RWPE2 (cell line): ENCODE results near the gene AOAH.
A peak's percentile ranks its signal among the peaks of the same experiment; 100 is the strongest.

Source experiments
- ATAC-seq: fragments of 200-7000 bp; cut with Tn5 transposase; 3 replicates; pipeline ENCODE4 v1.9.1; 2021; ENCODE audit warnings: low read depth
- DNase-seq: peaks from one replicate; pipeline ENCODE4 v3.0.0-alpha.2; 2020; ENCODE audit warnings: low spot score
- H3K27ac ChIP-seq: fragments of 450-650 bp; 2 replicates; pipeline ENCODE4 v1.5.1; 2017; ENCODE audit warnings: mild to moderate bottlenecking; ENCODE audit not compliant: poor library complexity, severe bottlenecking
- H3K27me3 ChIP-seq: fragments of 250-450 bp; sonication (Bioruptor Pico); 2 replicates; pipeline ENCODE4 v1.5.1; 2021; ENCODE audit warnings: mild to moderate bottlenecking, moderate library complexity; ENCODE audit not compliant: insufficient read depth, poor library complexity, severe bottlenecking
- H3K36me3 ChIP-seq: fragments of 250-450 bp; sonication (Bioruptor Pico); 2 replicates; pipeline ENCODE4 v1.5.1; 2020; ENCODE audit warnings: low read depth, mild to moderate bottlenecking, moderate library complexity
- H3K4me1 ChIP-seq: fragments of 250-450 bp; sonication (Bioruptor Pico); 2 replicates; pipeline ENCODE4 v1.5.1; 2021; ENCODE audit warnings: mild to moderate bottlenecking, moderate library complexity; ENCODE audit not compliant: insufficient read depth, poor library complexity, severe bottlenecking
- H3K4me3 ChIP-seq: fragments of 250-450 bp; sonication (Bioruptor Pico); 2 replicates; pipeline ENCODE4 v1.5.1; 2021; ENCODE audit warnings: mild to moderate bottlenecking, moderate library complexity; ENCODE audit not compliant: severe bottlenecking
- H3K9me3 ChIP-seq: fragments of 250-450 bp; sonication (Bioruptor Pico); 2 replicates; pipeline ENCODE4 v1.5.1; 2021; ENCODE audit warnings: mild to moderate bottlenecking, moderate library complexity; ENCODE audit not compliant: severe bottlenecking
- CTCF ChIP-seq: fragments of 450-650 bp; IDR thresholded peaks from one replicate; pipeline ENCODE4 v1.5.1; 2017; ENCODE audit warnings: mild to moderate bottlenecking, moderate library complexity; ENCODE audit not compliant: poor library complexity, severe bottlenecking

Gene AOAH

GRCh38 chr7:36663481-36663880 lies 60.8 kb downstream of the AOAH start:
- no peak overlapping the region for H3K27ac ChIP-seq
- no peak overlapping the region for H3K4me3 ChIP-seq
- H3K4me1 ChIP-seq = peaks cover 31% of the 10 kb centered on the region
- no peaks in the 10 kb centered on the region for H3K9me3 ChIP-seq
- ATAC-seq (no peak), DNase-seq (no peak)
- peaks cover 4% of the 10 kb centered on the region for H3K27me3 ChIP-seq
- no peak for TF ChIP-seq CTCF
- no peaks in the 10 kb centered on the region for H3K36me3 ChIP-seq

- Histone ChIP-seq H3K4me1 (peaks cover 27% of the 10 kb centered on the region), H3K9me3 (no peaks in the 10 kb centered on the region), H3K4me3 (no peak overlapping the region), H3K27me3 (peaks cover 3% of the 10 kb centered on the region), H3K27ac (no peak overlapping the region), H3K36me3 (no peaks in the 10 kb centered on the region)
- TF ChIP-seq CTCF = no peak
- ATAC-seq (peak; percentile 60), DNase-seq (no peak)
These were observed 63.0 kb downstream of the AOAH start for GRCh38 chr7:36661135-36661840.

GRCh38 chr7:36659638-36660341 lies 64.5 kb downstream of the AOAH start:
- ATAC-seq = no peak
- peak overlapping the region; percentile 66 for H3K27ac ChIP-seq

GRCh38 chr7:36659172-36659516 lies 65.2 kb downstream of the AOAH start:
- ATAC-seq = peak; percentile 84
- H3K9me3 ChIP-seq = no peaks in the 10 kb centered on the region
- H3K4me3 ChIP-seq = no peak overlapping the region
- H3K4me1 ChIP-seq = peaks cover 27% of the 10 kb centered on the region
- DNase-seq = no peak
- TF ChIP-seq CTCF = no peak
- H3K27me3 ChIP-seq = no peaks in the 10 kb centered on the region
- no peaks in the 10 kb centered on the region for H3K36me3 ChIP-seq
- H3K27ac ChIP-seq = peak overlapping the region; percentile 66

More at GRCh38 chr7:36659638-36660341, 64.5 kb downstream of the AOAH start:
- H3K27me3 ChIP-seq = no peaks in the 10 kb centered on the region
- no peak overlapping the region for H3K4me3 ChIP-seq
- no peak for TF ChIP-seq CTCF
- peaks cover 27% of the 10 kb centered on the region for H3K4me1 ChIP-seq
- H3K36me3 ChIP-seq = no peaks in the 10 kb centered on the region
- no peak for DNase-seq
- no peaks in the 10 kb centered on the region for H3K9me3 ChIP-seq
